Calu3 (cell line): ENCODE data around the gene DTX1. TPM values are rescaled to one million over a fixed set of nuclear protein-coding genes. Genes with fewer than 3 reads are reported as not detected.
A peak's percentile ranks its signal among the peaks of the same experiment; 100 is the strongest.

Source experiments
- BruUV-seq: library from RNA; stranded (reverse); fragments of 400-500 nt; replicated peaks from 2 replicates; lab custom pipeline; 2021; lab: Mats Ljungman, UMichigan
- CTCF ChIA-PET: fragments of 300-600 bp; sonication (Branson Sonifier 250); formaldehyde crosslinking; loops from one replicate; lab custom pipeline; 2022; ENCODE audit warnings: antibody characterized with exemption; lab: Charles Lee
- DNase-seq: peaks from one replicate; pipeline ENCODE4 v3.0.0; 2022
- H3K27ac Mint-ChIP-seq: one replicate; pipeline ENCODE4 v1.8.0; 2022; ENCODE audit warnings: mixed read lengths; ENCODE audit not compliant: unreplicated experiment
- H3K27me3 Mint-ChIP-seq: one replicate; pipeline ENCODE4 v1.8.0; 2022; ENCODE audit warnings: mixed read lengths; ENCODE audit not compliant: unreplicated experiment
- H3K36me3 Mint-ChIP-seq: one replicate; pipeline ENCODE4 v1.8.0; 2022; ENCODE audit warnings: mild to moderate bottlenecking, moderate library complexity, mixed read lengths; ENCODE audit not compliant: insufficient read depth, unreplicated experiment
- H3K4me1 Mint-ChIP-seq: one replicate; pipeline ENCODE4 v1.8.0; 2022; ENCODE audit warnings: mild to moderate bottlenecking, low read depth, mixed read lengths; ENCODE audit not compliant: unreplicated experiment
- H3K4me3 Mint-ChIP-seq: one replicate; pipeline ENCODE4 v1.8.0; 2022; ENCODE audit warnings: mild to moderate bottlenecking, low read depth, moderate library complexity, mixed read lengths; ENCODE audit not compliant: unreplicated experiment
- H3K9me3 Mint-ChIP-seq: one replicate; pipeline ENCODE4 v1.8.0; 2022; ENCODE audit warnings: low read depth, mixed read lengths; ENCODE audit not compliant: unreplicated experiment
- intact Hi-C: fragments of 100-400 bp; cut with micrococcal nuclease; formaldehyde crosslinking; loops from one replicate; pipeline ENCODE4 v1.10.0; 2022; ENCODE audit not compliant: unreplicated experiment
- total RNA-seq: library from RNA; stranded (reverse); gene quantifications from 2 replicates; pipeline ENCODE4 v1.2.3, GENCODE V29; 2022
- TF ChIP-seq, protein P1 (sequence below): fragments of 200-600 bp; IDR thresholded peaks from one replicate; pipeline ENCODE4 v1.8.0; 2022; ENCODE audit warnings: antibody characterized with exemption; ENCODE audit not compliant: unreplicated experiment

DTX1 gene
- total RNA-seq, 1 experiment from 2014 or later: not detected

DNA sequence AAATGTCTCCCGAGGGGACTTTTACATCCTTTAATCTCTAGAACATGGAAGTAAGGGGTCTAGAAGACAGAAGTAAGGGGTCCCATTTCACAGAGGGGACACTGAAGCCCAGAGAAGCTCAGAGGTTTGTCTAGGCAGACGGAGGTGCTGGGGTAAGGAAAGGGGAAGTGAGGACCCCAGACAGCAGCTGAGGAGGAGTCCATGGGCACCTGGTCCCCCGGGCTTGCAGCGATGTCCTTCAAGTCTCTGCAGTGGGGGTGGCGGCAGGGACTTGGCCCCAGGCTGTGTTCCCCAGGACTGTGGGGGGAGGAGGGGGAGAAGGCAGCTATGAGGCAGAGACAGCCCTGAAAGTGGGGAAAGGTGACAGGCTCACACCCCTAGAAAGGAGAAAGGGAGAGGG lies 30.7 kb downstream of the DTX1 start:
- peaks cover 15% of the 10 kb centered on the region for H3K4me1 Mint-ChIP-seq
- peaks cover 53% of the 10 kb centered on the region for H3K27me3 Mint-ChIP-seq
- intact Hi-C loops: no loop called here
- no TSS peak for BruUV-seq
- no peaks in the 10 kb centered on the region for H3K9me3 Mint-ChIP-seq
- peak overlapping the region; percentile 33 for H3K27ac Mint-ChIP-seq
- peaks cover 7% of the 10 kb centered on the region for H3K36me3 Mint-ChIP-seq
- no peak overlapping the region for H3K4me3 Mint-ChIP-seq
- DNase-seq: no peak
- CTCF ChIA-PET: interaction anchor here (0.6 kb wide), 1 partner anchor 37 kb away, joined by 3 read pairs; no protein-coding TSS in a partner anchor
- TF ChIP-seq, protein P1, sequence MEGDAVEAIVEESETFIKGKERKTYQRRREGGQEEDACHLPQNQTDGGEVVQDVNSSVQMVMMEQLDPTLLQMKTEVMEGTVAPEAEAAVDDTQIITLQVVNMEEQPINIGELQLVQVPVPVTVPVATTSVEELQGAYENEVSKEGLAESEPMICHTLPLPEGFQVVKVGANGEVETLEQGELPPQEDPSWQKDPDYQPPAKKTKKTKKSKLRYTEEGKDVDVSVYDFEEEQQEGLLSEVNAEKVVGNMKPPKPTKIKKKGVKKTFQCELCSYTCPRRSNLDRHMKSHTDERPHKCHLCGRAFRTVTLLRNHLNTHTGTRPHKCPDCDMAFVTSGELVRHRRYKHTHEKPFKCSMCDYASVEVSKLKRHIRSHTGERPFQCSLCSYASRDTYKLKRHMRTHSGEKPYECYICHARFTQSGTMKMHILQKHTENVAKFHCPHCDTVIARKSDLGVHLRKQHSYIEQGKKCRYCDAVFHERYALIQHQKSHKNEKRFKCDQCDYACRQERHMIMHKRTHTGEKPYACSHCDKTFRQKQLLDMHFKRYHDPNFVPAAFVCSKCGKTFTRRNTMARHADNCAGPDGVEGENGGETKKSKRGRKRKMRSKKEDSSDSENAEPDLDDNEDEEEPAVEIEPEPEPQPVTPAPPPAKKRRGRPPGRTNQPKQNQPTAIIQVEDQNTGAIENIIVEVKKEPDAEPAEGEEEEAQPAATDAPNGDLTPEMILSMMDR: no peak

DNA sequence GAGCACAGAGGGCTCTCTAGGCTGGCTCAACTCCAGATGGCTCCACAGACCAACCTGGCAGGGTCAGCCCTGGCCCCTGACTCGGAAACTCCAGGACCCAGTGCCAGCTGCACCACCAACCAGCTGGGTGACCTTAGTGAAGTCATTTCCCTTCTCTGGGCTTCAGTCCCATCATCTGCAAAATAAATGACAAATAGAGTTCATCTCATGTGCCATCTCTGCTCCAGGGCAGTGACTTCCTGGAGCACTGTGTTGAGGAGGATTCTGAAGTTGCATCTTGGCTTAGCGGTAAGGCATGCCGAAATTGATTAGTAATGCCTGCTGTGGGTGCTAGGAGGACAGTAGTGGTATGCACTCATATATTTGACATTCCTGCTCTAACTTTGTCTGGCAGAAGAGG lies 31.5 kb downstream of the DTX1 start:
- CTCF ChIA-PET: no interaction called here
- intact Hi-C loops: no loop called here
- TF ChIP-seq, protein P1: no peak
- Mint-ChIP-seq H3K27ac (no peak overlapping the region), H3K27me3 (peaks cover 47% of the 10 kb centered on the region), H3K36me3 (peaks cover 7% of the 10 kb centered on the region), H3K4me3 (no peak overlapping the region), H3K4me1 (peaks cover 22% of the 10 kb centered on the region), H3K9me3 (no peaks in the 10 kb centered on the region)
- no peak for DNase-seq
- BruUV-seq: no TSS peak

DNA sequence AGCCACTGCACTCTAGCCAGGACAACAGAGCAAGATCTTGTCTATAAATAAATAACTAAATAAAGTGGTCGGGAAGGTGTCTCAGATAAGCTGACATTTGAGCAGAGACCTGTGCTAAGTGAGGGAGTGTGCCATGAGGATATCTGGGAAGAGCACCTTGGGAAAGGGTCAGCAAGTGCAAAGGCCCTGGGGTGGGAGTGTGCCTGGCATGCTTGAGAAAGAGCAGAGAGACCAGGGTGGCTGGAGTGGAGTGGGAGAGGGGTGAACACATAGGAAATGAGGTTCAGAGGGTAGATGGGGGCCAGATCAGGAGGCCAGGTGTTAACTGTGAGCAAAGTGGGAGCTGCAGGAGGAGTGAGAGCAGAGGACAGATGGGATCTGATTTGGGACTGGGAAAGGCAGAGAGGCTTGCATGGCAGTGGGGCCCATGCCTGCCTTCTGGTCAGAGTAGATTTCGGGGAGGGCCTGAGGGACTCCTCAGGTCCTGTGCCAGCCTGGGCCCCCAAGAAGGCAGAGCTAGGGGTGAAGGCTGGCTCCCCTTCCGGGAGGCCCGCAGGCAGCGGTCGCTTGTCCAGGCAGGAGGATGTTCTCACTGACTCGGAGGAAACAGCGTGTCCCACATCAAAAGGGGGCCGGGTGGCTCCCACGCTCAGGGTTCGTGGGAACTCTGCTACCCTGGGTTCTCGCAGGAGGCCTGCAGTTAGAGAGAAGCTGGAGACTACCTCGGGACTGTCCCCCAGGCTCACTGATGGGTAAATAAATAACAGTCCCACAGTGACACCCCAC lies 32.6 kb downstream of the DTX1 start:
- no peak for DNase-seq
- CTCF ChIA-PET: no interaction called here
- intact Hi-C loops: no loop called here
- H3K36me3 Mint-ChIP-seq: peaks cover 15% of the 10 kb centered on the region
- peaks cover 24% of the 10 kb centered on the region for H3K4me1 Mint-ChIP-seq
- H3K27ac Mint-ChIP-seq: no peak overlapping the region
- BruUV-seq: no TSS peak
- peaks cover 36% of the 10 kb centered on the region for H3K27me3 Mint-ChIP-seq
- TF ChIP-seq, protein P1: no peak
- H3K9me3 Mint-ChIP-seq: no peaks in the 10 kb centered on the region
- H3K4me3 Mint-ChIP-seq: no peak overlapping the region

DNA sequence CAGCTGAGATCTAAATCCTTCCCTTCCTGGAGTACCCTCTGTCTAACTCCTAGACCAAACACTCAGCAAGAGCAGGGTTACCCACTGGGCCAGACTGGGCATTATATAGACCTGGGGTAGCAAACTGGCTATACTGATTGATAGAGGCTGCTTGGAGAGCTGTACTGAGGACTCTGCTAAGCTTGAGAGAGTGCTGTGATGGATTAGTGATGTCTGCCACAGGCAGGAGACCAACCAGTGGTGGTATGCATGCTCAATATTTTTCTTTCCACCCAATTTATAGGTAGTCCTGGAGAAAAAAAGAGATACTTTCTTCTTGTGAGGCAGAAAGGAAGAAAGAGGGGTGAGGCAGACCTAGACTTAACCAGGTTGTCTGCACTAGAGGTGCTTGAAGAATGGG lies 33.3 kb downstream of the DTX1 start:
- intact Hi-C loops: no loop called here
- H3K4me1 Mint-ChIP-seq: peaks cover 24% of the 10 kb centered on the region
- H3K27me3 Mint-ChIP-seq: peaks cover 35% of the 10 kb centered on the region
- TF ChIP-seq, protein P1: no peak
- no peak for DNase-seq
- H3K4me3 Mint-ChIP-seq: no peak overlapping the region
- BruUV-seq: no TSS peak
- no peaks in the 10 kb centered on the region for H3K9me3 Mint-ChIP-seq
- H3K27ac Mint-ChIP-seq: no peak overlapping the region
- peaks cover 17% of the 10 kb centered on the region for H3K36me3 Mint-ChIP-seq
- CTCF ChIA-PET: no interaction called here
